ENCODE results near the gene WDR45B.

DNA sequence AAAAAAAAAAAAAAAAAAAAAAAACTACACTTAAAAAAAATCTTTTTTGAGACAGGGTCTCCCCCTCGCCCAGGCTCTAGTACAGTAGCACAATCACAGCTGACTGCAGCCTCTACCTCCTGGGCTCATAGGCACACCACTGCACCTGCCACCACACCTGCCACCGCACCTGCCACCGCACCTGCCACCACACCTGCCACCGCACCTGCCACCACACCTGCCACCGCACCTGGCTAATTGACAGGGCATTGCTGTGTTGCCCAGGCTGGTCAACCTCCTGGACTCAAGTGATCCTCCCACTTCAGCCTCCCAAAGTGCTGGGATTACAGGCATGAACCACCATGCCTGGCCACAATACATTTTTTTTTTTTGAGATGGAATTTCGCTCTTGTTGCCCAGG is 17.6 kb upstream of the WDR45B start:
- no peak for TF ChIP-seq CTCF (IDR thresholded peaks at IDR 0.05)
- no peak for TF ChIP-seq ZFX (IDR thresholded peaks at IDR 0.05; ENCODE audit: borderline replicate concordance)
